ENCODE results near the gene CYTH2. TPM values are rescaled to one million over a fixed set of nuclear protein-coding genes. Genes with fewer than 3 reads are reported as not detected.
A peak's percentile ranks its signal among the peaks of the same experiment; 100 is the strongest.

Gene CYTH2
- total RNA-seq, 2 donors from 2014 or later, result 76.1 to 94.2 TPM

DNA sequence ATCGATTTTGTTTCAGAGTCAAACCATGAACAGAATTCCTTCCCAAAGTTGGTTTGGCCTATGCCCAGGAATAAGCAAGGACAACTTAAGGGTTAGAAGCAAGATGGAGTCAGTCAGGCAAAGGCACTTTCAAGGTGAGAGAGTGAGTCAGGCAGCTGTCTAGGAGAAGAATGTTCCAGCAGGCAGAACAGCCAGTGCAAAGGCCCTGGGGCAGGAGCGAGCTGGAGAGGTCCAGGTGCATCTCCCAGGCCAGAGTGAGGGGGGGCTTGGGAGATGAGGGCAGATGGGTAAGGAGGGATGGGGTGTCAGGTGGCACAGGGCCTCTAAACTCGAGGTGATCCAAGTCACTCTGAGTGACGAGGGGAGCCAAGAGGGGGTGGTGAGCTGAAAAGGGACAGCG is 32.6 kb upstream of the CYTH2 start:
- Histone ChIP-seq H3K4me1 (no peaks in the 10 kb centered on the region), H3K36me3 (replicated peaks in 1 of 2; ENCODE audit: insufficient read depth in 1 of 2, low read depth in 2 of 2) (no peaks in the 10 kb centered on the region), H3K27me3 (no peaks in the 10 kb centered on the region), H3K9me3 (no peaks in the 10 kb centered on the region), H3K4me3 (no peak overlapping the region), H3K27ac (no peak overlapping the region)
- DNase-seq (no peak), ATAC-seq (no peak)
- intact Hi-C loops (cut with DNase I), result no loop called here
- TF ChIP-seq POLR2A (IDR thresholded peaks at IDR 0.05) (no peak), CTCF (IDR thresholded peaks at IDR 0.05) (no peak)
- 73 to 80% methylated on average over 5 of the region's 5 CpGs for WGBS, 2 donors

DNA sequence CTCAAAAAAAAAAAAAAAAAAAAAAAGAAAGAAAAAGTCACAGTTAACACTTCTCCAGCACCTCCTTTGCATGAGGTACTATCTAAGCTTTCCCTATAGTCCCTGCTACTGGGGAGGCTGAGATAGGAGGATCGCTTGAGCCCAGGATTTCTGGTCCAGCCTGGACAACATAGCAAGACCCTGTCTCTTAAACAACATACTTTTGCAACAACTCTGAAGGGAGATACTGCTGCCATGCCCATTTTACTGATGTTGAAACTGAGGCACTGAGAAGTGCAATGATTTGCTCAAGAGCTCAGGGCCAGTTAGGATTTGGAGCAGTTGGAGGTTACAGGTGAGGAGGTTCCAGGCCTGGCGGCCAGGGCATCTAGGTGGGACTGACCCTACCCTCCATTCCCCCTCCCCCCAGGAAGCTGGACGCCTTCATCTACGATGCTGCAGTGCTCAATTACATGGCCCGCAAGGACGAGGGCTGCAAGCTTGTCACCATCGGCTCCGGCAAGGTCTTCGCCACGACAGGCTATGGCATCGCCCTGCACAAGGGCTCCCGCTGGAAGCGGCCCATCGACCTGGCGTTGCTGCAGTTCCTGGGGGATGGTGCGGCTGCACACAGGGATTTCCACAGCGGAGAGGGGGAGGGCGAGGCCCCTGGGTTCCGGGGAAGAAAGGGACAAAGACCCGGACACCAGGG is 27.7 kb upstream of the CYTH2 start:
- no peak overlapping the region for H3K27ac ChIP-seq
- no peak overlapping the region for H3K4me3 ChIP-seq
- intact Hi-C loops (cut with DNase I), result no loop called here
- no peak for ATAC-seq
- no peaks in the 10 kb centered on the region for H3K36me3 ChIP-seq (replicated peaks in 1 of 2; ENCODE audit: insufficient read depth in 1 of 2, low read depth in 2 of 2)
- H3K9me3 ChIP-seq, result peaks cover 0 to 4% (median 0%) of the 10 kb centered on the region in 3 donors
- 88 to 97% methylated on average over 2 to 17 of the region's 20 CpGs for WGBS, 2 donors
- peaks cover 22% of the 10 kb centered on the region for H3K4me1 ChIP-seq
- TF ChIP-seq CTCF (IDR thresholded peaks at IDR 0.05) (no peak), POLR2A (IDR thresholded peaks at IDR 0.05) (no peak)
- no peak for DNase-seq
- H3K27me3 ChIP-seq, result no peaks in the 10 kb centered on the region

DNA sequence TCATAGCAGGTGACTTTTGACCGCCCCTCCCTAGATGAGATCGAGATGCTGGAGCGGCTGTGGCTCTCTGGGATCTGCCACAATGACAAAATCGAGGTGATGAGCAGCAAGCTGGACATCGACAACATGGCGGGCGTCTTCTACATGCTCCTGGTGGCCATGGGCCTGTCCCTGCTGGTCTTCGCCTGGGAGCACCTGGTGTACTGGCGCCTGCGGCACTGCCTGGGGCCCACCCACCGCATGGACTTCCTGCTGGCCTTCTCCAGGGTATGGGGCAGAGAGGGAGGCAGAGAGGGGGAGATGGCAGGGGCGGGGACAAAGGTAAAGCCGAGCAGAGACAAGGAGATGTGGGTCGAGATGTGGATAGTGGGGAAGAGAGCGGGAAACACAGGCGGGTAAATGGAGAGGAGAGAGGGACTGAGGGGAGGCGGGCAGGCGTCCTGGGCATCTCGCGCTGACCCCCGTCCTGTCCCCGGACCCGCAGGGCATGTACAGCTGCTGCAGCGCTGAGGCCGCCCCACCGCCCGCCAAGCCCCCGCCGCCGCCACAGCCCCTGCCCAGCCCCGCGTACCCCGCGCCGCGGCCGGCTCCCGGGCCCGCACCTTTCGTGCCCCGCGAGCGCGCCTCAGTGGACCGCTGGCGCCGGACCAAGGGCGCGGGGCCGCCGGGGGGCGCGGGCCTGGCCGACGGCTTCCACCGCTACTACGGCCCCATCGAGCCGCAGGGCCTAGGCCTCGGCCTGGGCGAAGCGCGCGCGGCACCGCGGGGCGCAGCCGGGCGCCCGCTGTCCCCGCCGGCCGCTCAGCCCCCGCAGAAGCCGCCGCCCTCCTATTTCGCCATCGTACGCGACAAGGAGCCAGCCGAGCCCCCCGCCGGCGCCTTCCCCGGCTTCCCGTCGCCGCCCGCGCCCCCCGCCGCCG is 26.8 kb upstream of the CYTH2 start:
- Histone ChIP-seq H3K9me3 (peaks cover 0 to 4% (median 0%) of the 10 kb centered on the region in 3 donors), H3K4me1 (peaks cover 24% of the 10 kb centered on the region), H3K4me3 (no peak overlapping the region), H3K27ac (no peak overlapping the region), H3K36me3 (replicated peaks in 1 of 2; ENCODE audit: insufficient read depth in 1 of 2, low read depth in 2 of 2) (no peaks in the 10 kb centered on the region), H3K27me3 (no peaks in the 10 kb centered on the region)
- 27 to 75% methylated on average over 31 to 43 of the region's 94 CpGs for WGBS, 2 donors
- DNase-seq, result no peak
- no peak for TF ChIP-seq CTCF (IDR thresholded peaks at IDR 0.05)
- TF ChIP-seq POLR2A (IDR thresholded peaks at IDR 0.05), result no peak
- ATAC-seq, result no peak
- intact Hi-C loops (cut with DNase I), result no loop called here

DNA sequence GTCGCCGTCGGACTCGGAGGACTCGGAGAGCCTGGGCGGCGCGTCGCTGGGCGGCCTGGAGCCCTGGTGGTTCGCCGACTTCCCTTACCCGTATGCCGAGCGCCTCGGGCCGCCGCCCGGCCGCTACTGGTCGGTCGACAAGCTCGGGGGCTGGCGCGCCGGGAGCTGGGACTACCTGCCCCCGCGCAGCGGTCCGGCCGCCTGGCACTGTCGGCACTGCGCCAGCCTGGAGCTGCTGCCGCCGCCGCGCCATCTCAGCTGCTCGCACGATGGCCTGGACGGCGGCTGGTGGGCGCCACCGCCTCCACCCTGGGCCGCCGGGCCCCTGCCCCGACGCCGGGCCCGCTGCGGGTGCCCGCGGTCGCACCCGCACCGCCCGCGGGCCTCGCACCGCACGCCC is 25.9 kb upstream of the CYTH2 start:
- no peak for TF ChIP-seq CTCF (IDR thresholded peaks at IDR 0.05)
- TF ChIP-seq POLR2A (IDR thresholded peaks at IDR 0.05), result no peak
- 3% methylated on average over 52 of the region's 60 CpGs; no CpG with 5 or more reads in 1 of the 2 donors for WGBS, 2 donors
- Histone ChIP-seq H3K9me3 (peaks cover 0 to 4% (median 0%) of the 10 kb centered on the region in 3 donors), H3K27me3 (no peaks in the 10 kb centered on the region), H3K4me3 (no peak overlapping the region), H3K4me1 (peaks cover 24% of the 10 kb centered on the region), H3K36me3 (replicated peaks in 1 of 2; ENCODE audit: insufficient read depth in 1 of 2, low read depth in 2 of 2) (peaks cover 0 to 2% of the 10 kb centered on the region in 2 donors), H3K27ac (no peak overlapping the region)
- intact Hi-C loops (cut with DNase I), result no loop called here
- DNase-seq (peak; percentile 33 to 66 (median 49)), ATAC-seq (no peak)
